Body of pancreas (tissue), 4 donors: ENCODE data around the gene TOGARAM2. TPM values are rescaled to one million over a fixed set of nuclear protein-coding genes. Genes with fewer than 3 reads are reported as not detected.

Source experiments
- ATAC-seq: fragments of 150-250 bp; one replicate; pipeline ENCODE4 v1.9.1; 2016
- DNase-seq, 4 donors: peaks; one replicate each; pipeline ENCODE4 v3.0.0-alpha.2; 2019
- H3K27ac ChIP-seq, 4 donors: fragments of 200-600 bp; sonication (generic); 1 replicate in 3 of 4; 2 replicates in 1 of 4; pipeline versions ENCODE4 v1.5.1 to v1.6.1; 2016 to 2019; ENCODE audit warnings: mild to moderate bottlenecking in 1 of 4, mixed read lengths in 1 of 4, moderate library complexity in 1 of 4
- H3K27me3 ChIP-seq, 2 donors: fragments of 200-600 bp; sonication (generic); one replicate each; pipeline ENCODE4 v1.6.0; 2016; ENCODE audit warnings: mild to moderate bottlenecking in 1 of 2
- H3K36me3 ChIP-seq, 2 donors: fragments of 200-600 bp; sonication (generic); replicated peaks in 1 of 2; 2 replicates each; pipeline ENCODE4 v1.5.1; 2016; ENCODE audit warnings: low read depth in 2 of 2; ENCODE audit not compliant: insufficient read depth in 1 of 2
- H3K4me1 ChIP-seq: fragments of 200-600 bp; sonication (generic); one replicate; pipeline ENCODE4 v1.6.0; 2016
- H3K4me3 ChIP-seq, 2 donors: fragments of 200-600 bp; sonication (generic); 1 replicate in 1 of 2; 2 replicates in 1 of 2; pipeline ENCODE4 v1.5.1; 2016 to 2019
- H3K9me3 ChIP-seq, 3 donors: fragments of 200-600 bp; sonication (generic); 1 replicate in 2 of 3; 2 replicates in 1 of 3; pipeline ENCODE4 v1.5.1; 2016
- POLR2A ChIP-seq, 3 donors: fragments of 450-650 bp; IDR thresholded peaks; one replicate each; pipeline ENCODE4 v1.6.1; 2016; ENCODE audit warnings: antibody characterized with exemption in 3 of 3, mild to moderate bottlenecking in 2 of 3
- WGBS, 2 donors: methylation state at CpG; one replicate each; pipeline ENCODE4 v1.1.5; 2017; 5-methylcytosine and 5-hydroxymethylcytosine counted together
- intact Hi-C: fragments of 100-400 bp; cut with DNase I; formaldehyde crosslinking; loops from one replicate; pipeline ENCODE4 v1.15.1; 2023
- total RNA-seq, 2 donors: library from RNA; depleted of rRNA; stranded (reverse); fragments of >200 nt; gene quantifications; one replicate each; pipeline ENCODE4 v1.1.0, GENCODE V29; 2016
- TF ChIP-seq, protein P1 (sequence below), 7 experiments: fragments of 450-650 bp in 4 of 7; fragments of 200-600 bp in 3 of 7; sonication (generic) in 3 of 7; IDR thresholded peaks; one replicate each; pipeline ENCODE4 v1.5.1; 2016 to 2019; ENCODE audit warnings: antibody characterized with exemption in 7 of 7

Gene TOGARAM2
- total RNA-seq, 2 donors from 2014 or later = 0.26 TPM; not detected in 1

DNA sequence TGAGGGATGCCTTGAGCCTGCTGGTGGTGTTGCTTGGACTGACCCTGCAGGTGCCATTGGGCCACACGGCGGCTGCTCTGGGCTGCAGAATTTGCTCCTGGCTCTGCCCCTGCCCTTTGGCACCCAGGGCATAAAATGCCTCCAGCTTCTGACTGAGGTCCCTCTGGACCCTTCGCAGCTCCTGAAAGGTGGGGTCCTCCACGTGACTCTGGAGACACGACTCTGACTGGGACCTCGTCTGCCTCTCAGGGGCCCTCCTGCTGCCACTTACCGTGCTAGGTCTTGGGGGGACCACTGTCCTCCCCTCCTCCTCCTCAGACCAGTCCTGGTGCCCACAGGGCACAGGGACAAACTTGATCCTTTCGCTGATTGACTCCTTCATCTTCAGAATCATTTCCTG lies 91.2 kb downstream of the TOGARAM2 start:
- intact Hi-C loops = no loop called here
- WGBS, 2 donors = 91 to 93% methylated on average over 8 of the region's 8 CpGs
- H3K27me3 ChIP-seq = no peaks in the 10 kb centered on the region
- TF ChIP-seq, protein P1, sequence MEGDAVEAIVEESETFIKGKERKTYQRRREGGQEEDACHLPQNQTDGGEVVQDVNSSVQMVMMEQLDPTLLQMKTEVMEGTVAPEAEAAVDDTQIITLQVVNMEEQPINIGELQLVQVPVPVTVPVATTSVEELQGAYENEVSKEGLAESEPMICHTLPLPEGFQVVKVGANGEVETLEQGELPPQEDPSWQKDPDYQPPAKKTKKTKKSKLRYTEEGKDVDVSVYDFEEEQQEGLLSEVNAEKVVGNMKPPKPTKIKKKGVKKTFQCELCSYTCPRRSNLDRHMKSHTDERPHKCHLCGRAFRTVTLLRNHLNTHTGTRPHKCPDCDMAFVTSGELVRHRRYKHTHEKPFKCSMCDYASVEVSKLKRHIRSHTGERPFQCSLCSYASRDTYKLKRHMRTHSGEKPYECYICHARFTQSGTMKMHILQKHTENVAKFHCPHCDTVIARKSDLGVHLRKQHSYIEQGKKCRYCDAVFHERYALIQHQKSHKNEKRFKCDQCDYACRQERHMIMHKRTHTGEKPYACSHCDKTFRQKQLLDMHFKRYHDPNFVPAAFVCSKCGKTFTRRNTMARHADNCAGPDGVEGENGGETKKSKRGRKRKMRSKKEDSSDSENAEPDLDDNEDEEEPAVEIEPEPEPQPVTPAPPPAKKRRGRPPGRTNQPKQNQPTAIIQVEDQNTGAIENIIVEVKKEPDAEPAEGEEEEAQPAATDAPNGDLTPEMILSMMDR (IDR thresholded peaks at IDR 0.05) = no peak
- no peak for TF ChIP-seq POLR2A (IDR thresholded peaks at IDR 0.05)
- no peaks in the 10 kb centered on the region for H3K36me3 ChIP-seq
- no peak overlapping the region for H3K27ac ChIP-seq
- peaks cover under 1% of the 10 kb centered on the region for H3K4me1 ChIP-seq
- ATAC-seq (no peak), DNase-seq (no peak)
- H3K9me3 ChIP-seq = no peaks in the 10 kb centered on the region
- H3K4me3 ChIP-seq = no peak overlapping the region

GRCh38 chr2:29072971-29073725 lies 92.0 kb downstream of the TOGARAM2 start:
- Histone ChIP-seq H3K36me3 (no peaks in the 10 kb centered on the region), H3K4me3 (no peak overlapping the region), H3K27me3 (no peaks in the 10 kb centered on the region), H3K4me1 (no peaks in the 10 kb centered on the region), H3K9me3 (no peaks in the 10 kb centered on the region), H3K27ac (no peak overlapping the region)
- no peak for DNase-seq
- TF ChIP-seq POLR2A (IDR thresholded peaks at IDR 0.05) = no peak
- TF ChIP-seq, protein P1 (IDR thresholded peaks at IDR 0.05) = no peak
- ATAC-seq = no peak
- 73 to 79% methylated on average over 5 to 12 of the region's 12 CpGs for WGBS, 2 donors
- intact Hi-C loops = no loop called here

DNA sequence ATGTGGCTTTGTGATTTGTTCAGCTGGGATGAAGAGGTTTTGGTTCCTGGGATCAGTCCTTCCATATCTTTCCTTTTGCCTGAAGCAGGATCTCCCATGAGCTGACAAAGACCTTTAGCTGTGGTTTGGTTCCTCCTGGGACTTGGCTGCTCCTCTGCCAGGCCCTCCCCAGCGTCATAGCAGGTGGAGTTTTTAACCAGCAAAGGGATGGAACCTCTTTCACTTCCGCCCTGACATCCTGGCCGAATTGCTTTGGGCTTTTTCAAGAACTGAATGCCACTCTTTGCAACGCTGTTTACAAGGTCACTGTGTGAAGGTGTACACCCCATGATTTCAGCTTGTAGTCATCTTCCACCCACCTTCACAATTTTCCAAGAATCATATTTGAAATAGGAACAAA lies 92.8 kb downstream of the TOGARAM2 start:
- H3K4me1 ChIP-seq = no peaks in the 10 kb centered on the region
- WGBS, 2 donors = 54 to 71% methylated on average over 4 of the region's 4 CpGs

GRCh38 chr2:29074411-29074810 lies 93.3 kb downstream of the TOGARAM2 start, which contains the start of gene PCARE:
Gene PCARE, minus strand, starts transcription at chr2:29074523. Its CDS starts 262 bp downstream, at chr2:29074261.
- ATAC-seq (no peak), DNase-seq (no peak)
- Histone ChIP-seq H3K4me1 (no peaks in the 10 kb centered on the region), H3K27me3 (no peaks in the 10 kb centered on the region), H3K9me3 (peaks cover 0 to 4% (median 0%) of the 10 kb centered on the region in 3 donors), H3K36me3 (no peaks in the 10 kb centered on the region), H3K4me3 (no peak within 1 kb of the TSS), H3K27ac (no peak within 1 kb of the TSS)
- WGBS, 2 donors = 83 to 89% methylated on average over 8 of the region's 8 CpGs
- TF ChIP-seq, protein P1 (IDR thresholded peaks at IDR 0.05) = no peak
- TF ChIP-seq POLR2A (IDR thresholded peaks at IDR 0.05) = no peak
- intact Hi-C loops = no loop called here

More for the DNA sequence above, 92.8 kb downstream of the TOGARAM2 start:
- Histone ChIP-seq H3K4me3 (no peak overlapping the region), H3K9me3 (no peaks in the 10 kb centered on the region), H3K27ac (no peak overlapping the region), H3K36me3 (no peaks in the 10 kb centered on the region), H3K27me3 (no peaks in the 10 kb centered on the region)
- ATAC-seq = no peak
- no peak for DNase-seq
- intact Hi-C loops = no loop called here
- no peak for TF ChIP-seq POLR2A (IDR thresholded peaks at IDR 0.05)
- TF ChIP-seq, protein P1 (IDR thresholded peaks at IDR 0.05) = no peak
